Naive thymus-derived CD4-positive, alpha-beta T cell (primary cell): ENCODE results near the gene FAM50A. TPM values are rescaled to one million over a fixed set of nuclear protein-coding genes. Genes with fewer than 3 reads are reported as not detected.
A peak's percentile ranks its signal among the peaks of the same experiment; 100 is the strongest.

Source experiments
- ATAC-seq: fragments of 150-1000 bp; cut with Tn5 transposase; 2 replicates; pipeline ENCODE4 v1.10.0; 2021; ENCODE audit warnings: mild to moderate bottlenecking, moderate library complexity
- CTCF ChIA-PET: fragments of 350-600 bp; sonication (Branson Sonifier 250); formaldehyde crosslinking; loops from one replicate; lab custom pipeline; 2021; ENCODE audit warnings: antibody characterized with exemption; lab: Charles Lee
- POLR2A ChIA-PET: fragments of 350-600 bp; sonication (Branson Sonifier 250); formaldehyde crosslinking; loops from one replicate; lab custom pipeline; 2021; ENCODE audit warnings: antibody characterized with exemption, inconsistent platforms; lab: Charles Lee
- DNase-seq, 9 donors: peaks; one replicate each; pipeline versions ENCODE4 v3.0.0 to v3.0.0-alpha.2; 2020 to 2022; ENCODE audit warnings: mixed read lengths in 1 of 9
- H3K27ac ChIP-seq: one replicate; pipeline ENCODE4 v1.7.0; 2013; ENCODE audit warnings: mild to moderate bottlenecking, low read depth, low read length, moderate library complexity
- H3K27me3 ChIP-seq, 2 donors: one replicate each; pipeline ENCODE4 v1.7.0; 2013; ENCODE audit warnings: low read length in 2 of 2, mild to moderate bottlenecking in 2 of 2, moderate library complexity in 2 of 2; ENCODE audit not compliant: control insufficient read depth in 2 of 2, insufficient read depth in 2 of 2
- H3K36me3 ChIP-seq, 3 experiments: 1 replicate in 2 of 3; 2 replicates in 1 of 3; pipeline ENCODE4 v1.7.0; 2013; ENCODE audit warnings: low read length in 3 of 3, mild to moderate bottlenecking in 3 of 3, moderate library complexity in 1 of 3; ENCODE audit not compliant: insufficient read depth in 3 of 3, control insufficient read depth in 2 of 3
- H3K4me1 ChIP-seq, 2 donors: one replicate each; pipeline ENCODE4 v1.7.0; 2013; ENCODE audit warnings: low read length in 2 of 2, mild to moderate bottlenecking in 2 of 2, moderate library complexity in 1 of 2; ENCODE audit not compliant: control insufficient read depth in 2 of 2, insufficient read depth in 2 of 2
- H3K4me3 ChIP-seq: 2 replicates; pipeline ENCODE4 v1.7.0; 2013; ENCODE audit warnings: mild to moderate bottlenecking, low read length
- H3K9me3 ChIP-seq, 3 experiments: 1 replicate in 2 of 3; 2 replicates in 1 of 3; pipeline ENCODE4 v1.7.0; 2013; ENCODE audit warnings: low read length in 3 of 3; ENCODE audit not compliant: control insufficient read depth in 2 of 3
- H3K27ac Mint-ChIP-seq, 9 donors: one replicate each; pipeline ENCODE4 v1.8.0; 2020 to 2022; ENCODE audit warnings: mixed read lengths in 9 of 9, mild to moderate bottlenecking in 8 of 9, moderate library complexity in 5 of 9, inconsistent platforms in 2 of 9
- H3K27me3 Mint-ChIP-seq, 5 donors: one replicate each; pipeline ENCODE4 v1.8.0; 2021 to 2022; ENCODE audit warnings: mixed read lengths in 5 of 5, mild to moderate bottlenecking in 1 of 5
- H3K36me3 Mint-ChIP-seq, 5 donors: one replicate each; pipeline ENCODE4 v1.8.0; 2020 to 2022; ENCODE audit warnings: mixed read lengths in 5 of 5, mild to moderate bottlenecking in 3 of 5, inconsistent platforms in 1 of 5
- H3K4me1 Mint-ChIP-seq, 7 donors: one replicate each; pipeline ENCODE4 v1.8.0; 2020 to 2022; ENCODE audit warnings: mixed read lengths in 7 of 7, mild to moderate bottlenecking in 3 of 7, inconsistent platforms in 1 of 7
- H3K4me3 Mint-ChIP-seq, 10 donors: one replicate each; pipeline ENCODE4 v1.8.0; 2020 to 2022; ENCODE audit warnings: mild to moderate bottlenecking in 10 of 10, mixed read lengths in 10 of 10, moderate library complexity in 6 of 10, inconsistent platforms in 2 of 10
- H3K9me3 Mint-ChIP-seq, 11 donors: one replicate each; pipeline ENCODE4 v1.8.0; 2020 to 2022; ENCODE audit warnings: mixed read lengths in 11 of 11, mild to moderate bottlenecking in 4 of 11, inconsistent platforms in 1 of 11, moderate library complexity in 1 of 11
- intact Hi-C, 2 donors: fragments of 100-400 bp; cut with micrococcal nuclease; formaldehyde crosslinking; loops; one replicate each; pipeline ENCODE4 v1.15.1; 2023
- polyA plus RNA-seq, 2 donors: library from polyadenylated mRNA; unstranded; fragments of 300-500 nt; fragmentation: Illumina TruSeq; gene quantifications; one replicate each; pipeline ENCODE4 v1.2.3, GENCODE V29; 2021
- total RNA-seq, 6 experiments: library from RNA in 5 of 6; stranded (reverse) in 5 of 6; gene quantifications; 1 replicate in 5 of 6; 2 replicates in 1 of 6; pipeline ENCODE4 v1.2.3 and lab custom pipeline; 2021 to 2026

The FAM50A gene
- total and polyA plus RNA-seq, 7 experiments from 2014 or later = 19.9 to 76.5 (median 48.8) TPM

DNA sequence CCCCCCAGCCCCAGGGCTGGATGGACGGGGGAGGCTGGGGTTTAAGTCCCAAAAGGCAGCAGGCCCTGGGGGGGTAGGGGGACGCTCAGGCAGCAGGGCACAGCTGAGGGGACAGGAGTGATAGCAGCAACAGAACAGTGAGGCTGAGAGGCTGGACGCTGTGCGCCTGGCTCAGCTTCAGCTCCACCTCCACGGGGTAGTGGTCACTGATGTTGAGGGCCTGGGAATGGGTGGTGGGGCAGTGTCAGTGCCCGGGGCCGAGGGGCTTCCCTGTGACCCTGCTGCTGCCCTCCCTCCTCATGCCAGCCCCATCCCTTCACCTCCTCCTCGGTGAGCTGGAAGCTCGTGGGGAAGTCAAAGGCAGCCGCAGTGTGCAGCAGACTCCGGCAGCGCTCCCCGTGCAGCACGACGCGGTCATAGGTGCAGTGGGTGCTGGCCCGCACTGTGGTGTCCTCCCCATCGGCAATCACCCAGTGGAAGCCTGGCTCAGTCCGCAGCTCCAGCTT, 41.3 kb upstream of the FAM50A start:
- Mint-ChIP-seq H3K4me1 (peaks cover 6 to 22% (median 14%) of the 10 kb centered on the region in 7 donors), H3K4me3 (no peak overlapping the region), H3K27me3 (peaks cover 0 to 5% (median 0%) of the 10 kb centered on the region in 5 donors), H3K27ac (peak overlapping the region in 2 of 9 donors; percentile 25 to 50), H3K36me3 (peaks cover 3 to 20% (median 16%) of the 10 kb centered on the region in 5 donors), H3K9me3 (peaks cover 0 to 11% (median 0%) of the 10 kb centered on the region in 11 donors)
- intact Hi-C loops = no loop called here
- ATAC-seq = no peak
- peaks cover 7 to 23% (median 11%) of the 10 kb centered on the region in 3 experiments for H3K36me3 ChIP-seq
- H3K4me1 ChIP-seq = peaks cover 10 to 14% of the 10 kb centered on the region in 2 donors
- H3K4me3 ChIP-seq = no peak overlapping the region
- POLR2A ChIA-PET = interaction anchor here (1.0 to 6.8 kb wide), 2 partner anchors 8 to 23 kb away, joined by 3 to 77 read pairs; partner anchors contain the start of genes DNASE1L1, EMD and TAFAZZIN
- H3K27ac ChIP-seq = no peak overlapping the region
- no peak for DNase-seq
- H3K9me3 ChIP-seq = no peaks in the 10 kb centered on the region
- CTCF ChIA-PET = no interaction called here
- H3K27me3 ChIP-seq = no peaks in the 10 kb centered on the region

DNA sequence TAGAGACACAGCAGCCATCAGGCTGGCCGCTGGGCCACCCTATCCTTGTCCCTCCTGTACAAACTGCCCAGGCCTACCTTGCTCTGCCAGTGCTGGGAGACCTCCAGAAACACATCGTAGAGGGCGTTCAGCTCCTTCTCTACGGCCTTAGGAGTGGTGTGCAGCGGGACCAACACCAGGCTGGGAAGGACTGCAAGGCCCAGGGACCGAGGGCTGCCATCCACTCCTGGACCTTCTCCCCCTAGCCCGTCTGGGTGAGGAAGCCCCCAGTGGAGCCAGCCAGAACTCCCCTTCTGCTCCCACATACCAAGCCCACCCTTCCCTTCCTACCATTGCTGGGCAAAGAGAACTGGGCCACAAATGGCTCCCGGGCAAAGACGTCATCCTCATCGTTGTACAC, 40.7 kb upstream of the FAM50A start:
- H3K4me1 Mint-ChIP-seq = peaks cover 6 to 19% (median 12%) of the 10 kb centered on the region in 7 donors
- H3K9me3 Mint-ChIP-seq = peaks cover 0 to 8% (median 0%) of the 10 kb centered on the region in 11 donors
- Histone ChIP-seq H3K4me3 (no peak overlapping the region), H3K9me3 (no peaks in the 10 kb centered on the region), H3K27ac (no peak overlapping the region), H3K4me1 (peaks cover 10 to 14% of the 10 kb centered on the region in 2 donors), H3K36me3 (peaks cover 7 to 23% (median 11%) of the 10 kb centered on the region in 3 experiments), H3K27me3 (no peaks in the 10 kb centered on the region)
- ATAC-seq = no peak
- H3K27ac Mint-ChIP-seq = peak overlapping the region in 3 of 9 donors; percentile 24 to 52 (median 25)
- no peak for DNase-seq
- ChIA-PET CTCF (no interaction called here), POLR2A (interaction anchor here (6.8 kb wide), 1 partner anchor 8 kb away, joined by 77 read pairs; the partner anchor contains the start of genes DNASE1L1 and TAFAZZIN)
- peaks cover 3 to 17% (median 16%) of the 10 kb centered on the region in 5 donors for H3K36me3 Mint-ChIP-seq
- peaks cover 0 to 2% (median 0%) of the 10 kb centered on the region in 5 donors for H3K27me3 Mint-ChIP-seq
- intact Hi-C loops = no loop called here
- H3K4me3 Mint-ChIP-seq = no peak overlapping the region

DNA sequence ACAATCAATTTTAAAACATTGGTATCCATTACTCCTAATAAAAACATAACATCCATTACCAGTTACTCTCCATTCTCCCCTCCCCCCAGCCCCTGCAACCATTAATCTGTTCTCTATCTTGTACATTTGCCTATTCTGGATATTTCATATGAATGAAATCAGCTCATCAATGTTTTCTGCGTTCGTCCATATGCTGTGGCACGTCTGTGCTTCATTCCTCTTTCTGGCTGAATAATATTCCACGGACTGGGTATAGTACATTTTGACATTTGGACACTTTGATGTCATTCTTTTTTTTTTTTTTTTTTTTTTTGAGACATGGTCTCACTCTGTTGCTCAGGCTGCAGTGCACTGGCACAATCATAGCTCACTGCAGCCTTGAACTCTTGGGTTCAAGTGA, 40.1 kb upstream of the FAM50A start:
- Mint-ChIP-seq H3K27ac (peak overlapping the region in 1 of 9 donors; percentile 43), H3K36me3 (peaks cover under 1 to 13% (median 11%) of the 10 kb centered on the region in 5 donors), H3K4me1 (peaks cover 8 to 21% (median 13%) of the 10 kb centered on the region in 7 donors), H3K4me3 (no peak overlapping the region), H3K27me3 (no peaks in the 10 kb centered on the region), H3K9me3 (peaks cover 0 to under 1% (median 0%) of the 10 kb centered on the region in 11 donors)
- no peak for DNase-seq
- H3K9me3 ChIP-seq = no peaks in the 10 kb centered on the region
- no peak for ATAC-seq
- H3K4me1 ChIP-seq = peaks cover 10 to 14% of the 10 kb centered on the region in 2 donors
- no peak overlapping the region for H3K27ac ChIP-seq
- no peak overlapping the region for H3K4me3 ChIP-seq
- CTCF ChIA-PET = no interaction called here
- POLR2A ChIA-PET = no interaction called here
- peaks cover 7 to 19% (median 11%) of the 10 kb centered on the region in 3 experiments for H3K36me3 ChIP-seq
- no peaks in the 10 kb centered on the region for H3K27me3 ChIP-seq
- intact Hi-C loops = no loop called here

DNA sequence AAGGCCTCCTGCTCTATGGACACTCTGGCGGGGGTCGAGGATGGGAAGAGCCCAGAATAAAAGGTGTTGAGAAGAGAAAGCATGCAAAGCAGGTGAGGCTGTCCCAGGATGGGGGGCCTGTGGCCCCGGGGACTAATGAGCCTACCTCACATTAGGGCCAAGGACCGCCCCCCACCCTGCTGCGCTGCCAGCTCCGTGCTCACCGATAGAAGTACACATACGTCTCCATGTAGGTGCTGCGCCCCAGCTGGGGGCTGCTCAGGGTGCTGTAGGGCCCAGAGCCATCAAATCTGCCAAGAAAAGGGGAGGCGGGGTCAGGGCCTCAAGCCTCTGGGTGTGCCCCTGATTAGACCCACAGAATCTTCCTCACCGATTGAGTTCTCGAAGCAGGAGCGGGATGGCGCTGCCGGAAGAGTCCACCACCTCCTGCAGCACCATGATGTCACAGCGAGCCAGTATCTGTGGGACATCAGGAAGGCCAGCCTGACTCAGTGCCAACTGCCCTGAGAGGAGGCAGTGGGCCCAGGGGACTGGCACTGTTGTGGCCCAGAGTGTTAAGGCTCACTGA, 39.2 kb upstream of the FAM50A start:
- Histone ChIP-seq H3K4me3 (no peak overlapping the region), H3K4me1 (peaks cover 4 to 6% of the 10 kb centered on the region in 2 donors), H3K9me3 (no peaks in the 10 kb centered on the region), H3K27ac (no peak overlapping the region), H3K27me3 (no peaks in the 10 kb centered on the region), H3K36me3 (peaks cover 4 to 14% (median 11%) of the 10 kb centered on the region in 3 experiments)
- Mint-ChIP-seq H3K4me1 (peaks cover 2 to 14% (median 11%) of the 10 kb centered on the region in 7 donors), H3K4me3 (no peak overlapping the region), H3K27ac (no peak overlapping the region), H3K9me3 (no peaks in the 10 kb centered on the region), H3K36me3 (peaks cover 0 to 6% (median 2%) of the 10 kb centered on the region in 5 donors), H3K27me3 (no peaks in the 10 kb centered on the region)
- ChIA-PET CTCF (no interaction called here), POLR2A (interaction anchor here (0.7 kb wide), 1 partner anchor 23 kb away, joined by 3 read pairs; no protein-coding TSS in a partner anchor)
- ATAC-seq (no peak), DNase-seq (no peak)
- intact Hi-C loops = no loop called here

DNA sequence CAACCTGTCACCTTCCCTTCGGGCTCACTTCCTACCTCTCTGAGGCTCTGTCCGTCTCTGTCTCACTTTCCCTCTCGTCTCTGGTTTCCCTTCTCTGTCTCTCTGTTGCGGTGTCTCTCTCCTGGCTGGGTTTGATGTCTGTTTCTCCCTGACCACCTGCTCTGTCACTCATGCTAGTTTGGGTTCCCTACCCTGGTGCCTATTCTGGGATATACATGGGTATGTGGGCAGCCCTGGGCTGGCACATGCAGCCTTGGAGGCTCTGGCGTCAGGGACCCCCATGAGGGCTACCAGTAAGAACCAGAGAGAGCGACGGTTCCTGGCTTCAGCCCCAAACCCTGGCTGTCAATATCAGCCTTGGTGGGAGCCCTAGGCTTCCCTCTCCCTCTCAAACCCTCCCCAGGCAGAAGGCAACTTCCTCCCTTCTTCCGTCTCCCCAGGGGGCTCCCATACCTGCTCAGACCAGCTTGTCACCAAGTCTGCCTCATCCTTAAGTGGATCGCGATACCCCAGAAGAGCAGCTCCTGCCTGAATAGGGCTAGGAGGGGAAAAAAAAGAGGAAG, 35.2 kb upstream of the FAM50A start:
- Histone ChIP-seq H3K27ac (no peak overlapping the region), H3K9me3 (no peaks in the 10 kb centered on the region), H3K36me3 (no peaks in the 10 kb centered on the region), H3K4me3 (no peak overlapping the region), H3K4me1 (peaks cover 6 to 7% of the 10 kb centered on the region in 2 donors), H3K27me3 (no peaks in the 10 kb centered on the region)
- no peak for ATAC-seq
- DNase-seq = no peak
- POLR2A ChIA-PET = interaction anchor here (1.0 to 5.2 kb wide), 3 partner anchors 9 to 81 kb away, joined by 4 to 77 read pairs (median 4); partner anchors contain the start of gene RPL10
- CTCF ChIA-PET = no interaction called here
- Mint-ChIP-seq H3K27me3 (no peaks in the 10 kb centered on the region), H3K27ac (peak overlapping the region in 5 of 9 donors; percentile 19 to 75 (median 62)), H3K36me3 (peaks cover 0 to 4% (median 0%) of the 10 kb centered on the region in 5 donors), H3K4me1 (peaks cover 9 to 22% (median 13%) of the 10 kb centered on the region in 7 donors), H3K4me3 (peak overlapping the region in 8 of 10 donors; percentile 10 to 81 (median 60)), H3K9me3 (peaks cover 0 to 3% (median 0%) of the 10 kb centered on the region in 11 donors)
- intact Hi-C loops = no loop called here

DNA sequence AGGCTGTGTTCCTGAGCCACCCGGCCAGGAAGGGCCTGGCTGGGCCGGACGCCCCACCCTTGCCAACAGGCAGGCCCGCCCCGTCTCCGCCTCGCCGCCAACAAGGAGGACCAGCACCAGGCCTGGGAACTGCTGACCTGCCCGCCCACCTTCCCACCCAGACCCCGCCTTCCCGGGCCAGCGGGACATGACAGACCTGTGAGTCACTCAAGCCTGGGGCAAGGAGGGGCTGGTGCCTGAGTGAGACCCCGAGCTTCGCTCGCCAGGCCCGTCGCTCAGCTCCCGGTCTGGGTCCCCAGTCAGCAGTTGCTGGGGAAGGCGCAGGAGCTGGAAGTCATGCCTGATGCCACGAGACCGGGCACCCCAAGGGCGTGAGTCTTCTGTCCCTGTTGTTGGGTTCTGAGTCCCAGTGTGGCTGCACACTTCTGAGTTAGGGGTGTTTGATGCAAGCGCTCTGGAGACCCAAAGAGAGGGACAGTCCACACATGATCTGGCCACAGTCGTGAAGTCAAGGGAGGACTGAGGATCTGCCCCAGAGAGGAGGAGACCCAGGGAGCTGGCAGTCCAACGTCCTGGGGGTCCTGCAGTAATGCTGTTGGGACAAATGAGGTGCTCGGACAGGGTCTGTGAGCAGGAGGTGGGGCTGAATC, 34.6 kb upstream of the FAM50A start, which contains the start of gene DNASE1L1:
DNASE1L1 (minus strand) TSS at position 33 of the 650 bp plus-strand sequence. CDS start 3,686 bp downstream, outside the sequence.
- Histone ChIP-seq H3K4me3 (no peak within 1 kb of the TSS), H3K27ac (peak within 1 kb of the TSS; percentile 14), H3K36me3 (no peaks in the 10 kb centered on the region), H3K9me3 (no peaks in the 10 kb centered on the region), H3K27me3 (no peaks in the 10 kb centered on the region), H3K4me1 (peaks cover 6 to 7% of the 10 kb centered on the region in 2 donors)
- Mint-ChIP-seq H3K4me1 (peaks cover 9 to 22% (median 12%) of the 10 kb centered on the region in 7 donors), H3K27me3 (no peaks in the 10 kb centered on the region), H3K9me3 (peaks cover 0 to 3% (median 0%) of the 10 kb centered on the region in 11 donors), H3K36me3 (peaks cover 0 to 4% (median 0%) of the 10 kb centered on the region in 5 donors), H3K4me3 (peak within 1 kb of the TSS in 9 of 10 donors; percentile 10 to 81 (median 60)), H3K27ac (peak within 1 kb of the TSS in 7 of 9 donors; percentile 36 to 75 (median 62))
- ATAC-seq (peak; percentile 67), DNase-seq (no peak)
- ChIA-PET CTCF (no interaction called here), POLR2A (interaction anchor here (1.0 to 5.2 kb wide), 3 partner anchors 9 to 80 kb away, joined by 4 to 77 read pairs (median 4); partner anchors contain the start of gene RPL10)
- intact Hi-C loops = no loop called here
